ENCODE data around the gene ST6GAL1.

- TF ChIP-seq CTCF (IDR thresholded peaks at IDR 0.05) (no peak), POLR2A (IDR thresholded peaks at IDR 0.05) (no peak)
Measured at GRCh38 chr3:186997473-186997939, 67.2 kb downstream of the ST6GAL1 start.
